ENCODE measurements around the gene MYO7B. TPM values are rescaled to one million over a fixed set of nuclear protein-coding genes. Genes with fewer than 3 reads are reported as not detected.

Gene MYO7B
- total RNA-seq, 1 donor from 2014 or later, result 0.28 TPM

- Mint-ChIP-seq H3K4me3 (no peak overlapping the region), H3K36me3 (ENCODE audit: low read depth) (no peaks in the 10 kb centered on the region), H3K4me1 (peaks cover 13% of the 10 kb centered on the region), H3K27ac (ENCODE audit: unreplicated experiment) (no peak overlapping the region), H3K9me3 (no peaks in the 10 kb centered on the region), H3K27me3 (ENCODE audit: low read depth) (no peaks in the 10 kb centered on the region)
- TF ChIP-seq, protein P1, sequence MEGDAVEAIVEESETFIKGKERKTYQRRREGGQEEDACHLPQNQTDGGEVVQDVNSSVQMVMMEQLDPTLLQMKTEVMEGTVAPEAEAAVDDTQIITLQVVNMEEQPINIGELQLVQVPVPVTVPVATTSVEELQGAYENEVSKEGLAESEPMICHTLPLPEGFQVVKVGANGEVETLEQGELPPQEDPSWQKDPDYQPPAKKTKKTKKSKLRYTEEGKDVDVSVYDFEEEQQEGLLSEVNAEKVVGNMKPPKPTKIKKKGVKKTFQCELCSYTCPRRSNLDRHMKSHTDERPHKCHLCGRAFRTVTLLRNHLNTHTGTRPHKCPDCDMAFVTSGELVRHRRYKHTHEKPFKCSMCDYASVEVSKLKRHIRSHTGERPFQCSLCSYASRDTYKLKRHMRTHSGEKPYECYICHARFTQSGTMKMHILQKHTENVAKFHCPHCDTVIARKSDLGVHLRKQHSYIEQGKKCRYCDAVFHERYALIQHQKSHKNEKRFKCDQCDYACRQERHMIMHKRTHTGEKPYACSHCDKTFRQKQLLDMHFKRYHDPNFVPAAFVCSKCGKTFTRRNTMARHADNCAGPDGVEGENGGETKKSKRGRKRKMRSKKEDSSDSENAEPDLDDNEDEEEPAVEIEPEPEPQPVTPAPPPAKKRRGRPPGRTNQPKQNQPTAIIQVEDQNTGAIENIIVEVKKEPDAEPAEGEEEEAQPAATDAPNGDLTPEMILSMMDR (conservative IDR thresholded peaks at IDR 0.05), result no peak
- DNase-seq (ENCODE audit: low read depth, low spot score), result no peak
Observed at GRCh38 chr2:127510073-127510472, 25.4 kb upstream of the MYO7B start.

DNA sequence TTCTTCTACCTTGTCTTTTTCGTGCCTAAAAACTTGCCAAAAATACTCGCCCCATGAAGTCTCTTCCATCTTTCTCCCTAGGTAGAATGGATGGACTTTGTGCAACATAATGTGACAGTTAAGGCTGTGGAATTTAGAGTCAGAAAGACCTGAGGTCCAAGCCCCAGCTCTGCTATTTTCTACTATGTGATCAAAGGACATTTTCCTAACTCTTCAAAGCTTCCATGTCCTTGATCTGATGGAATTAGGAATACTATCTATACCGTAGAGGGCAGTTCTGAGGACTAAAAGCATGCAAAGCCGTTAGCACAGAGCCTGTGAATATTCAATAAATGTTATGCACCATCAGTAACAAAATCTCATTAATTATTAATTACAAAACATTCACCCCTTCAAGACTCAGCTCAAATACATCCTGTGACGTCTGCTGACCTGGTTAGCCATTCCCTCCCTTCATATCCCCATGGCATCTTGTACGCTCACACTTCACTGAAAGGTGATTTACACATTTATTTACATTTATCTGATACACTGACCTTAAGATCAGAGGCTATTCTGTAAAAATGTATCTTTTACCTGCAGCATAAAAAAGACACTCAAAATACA lies 24.3 kb upstream of the MYO7B start:
- H3K4me1 Mint-ChIP-seq, result peaks cover 23% of the 10 kb centered on the region
- no peaks in the 10 kb centered on the region for H3K27me3 Mint-ChIP-seq (ENCODE audit: low read depth)
- peaks cover 2% of the 10 kb centered on the region for H3K36me3 Mint-ChIP-seq (ENCODE audit: low read depth)
- H3K27ac Mint-ChIP-seq (ENCODE audit: unreplicated experiment), result no peak overlapping the region
- no peak for DNase-seq (ENCODE audit: low read depth, low spot score)
- TF ChIP-seq, protein P1 (conservative IDR thresholded peaks at IDR 0.05), result no peak
- no peaks in the 10 kb centered on the region for H3K9me3 Mint-ChIP-seq
- no peak overlapping the region for H3K4me3 Mint-ChIP-seq

DNA sequence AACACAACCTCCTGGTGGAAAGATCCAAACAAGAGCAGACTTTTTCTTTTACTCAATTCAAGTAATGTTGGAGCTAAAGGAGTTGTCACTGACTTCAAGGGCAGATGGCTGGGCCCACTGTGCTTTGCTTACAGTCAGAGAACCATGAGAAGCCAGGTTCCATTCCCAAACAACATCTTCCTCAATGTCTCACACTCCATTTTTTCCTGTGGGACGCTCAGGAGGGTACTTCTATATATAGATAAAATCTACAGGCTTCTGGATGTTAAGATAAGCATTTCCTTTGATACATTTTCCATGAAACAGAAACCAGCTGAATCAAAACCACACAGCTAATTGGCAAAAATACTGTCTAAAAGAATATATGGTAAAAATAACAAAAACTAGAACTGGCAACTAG lies 23.6 kb upstream of the MYO7B start:
- TF ChIP-seq, protein P1 (conservative IDR thresholded peaks at IDR 0.05), result no peak
- Mint-ChIP-seq H3K4me1 (peaks cover 27% of the 10 kb centered on the region), H3K9me3 (no peaks in the 10 kb centered on the region), H3K27ac (ENCODE audit: unreplicated experiment) (no peak overlapping the region), H3K27me3 (ENCODE audit: low read depth) (no peaks in the 10 kb centered on the region), H3K4me3 (no peak overlapping the region), H3K36me3 (ENCODE audit: low read depth) (peaks cover 2% of the 10 kb centered on the region)
- no peak for DNase-seq (ENCODE audit: low read depth, low spot score)

DNA sequence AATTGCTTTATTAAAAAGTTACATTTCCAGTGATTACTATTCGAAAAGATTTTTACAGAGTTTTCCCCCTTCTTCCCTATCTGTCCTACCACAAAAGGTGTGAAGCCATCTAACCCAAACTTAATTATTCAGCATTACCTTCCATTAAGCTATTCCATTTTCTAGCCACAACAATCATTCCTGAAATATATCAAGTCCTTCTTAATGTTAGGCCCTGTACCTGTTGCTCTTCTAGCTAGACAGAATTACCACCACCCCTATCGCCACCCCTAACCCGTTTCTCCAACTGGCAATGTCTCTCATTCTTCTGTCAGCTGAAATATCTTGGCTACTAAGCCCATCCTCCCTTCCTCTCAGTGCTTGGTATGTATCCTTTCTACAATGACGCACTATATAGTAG lies 23.1 kb upstream of the MYO7B start:
- Mint-ChIP-seq H3K4me3 (no peak overlapping the region), H3K27me3 (ENCODE audit: low read depth) (no peaks in the 10 kb centered on the region), H3K9me3 (no peaks in the 10 kb centered on the region), H3K27ac (ENCODE audit: unreplicated experiment) (no peak overlapping the region), H3K36me3 (ENCODE audit: low read depth) (peaks cover 7% of the 10 kb centered on the region), H3K4me1 (peaks cover 31% of the 10 kb centered on the region)
- TF ChIP-seq, protein P1 (conservative IDR thresholded peaks at IDR 0.05), result no peak
- DNase-seq (ENCODE audit: low read depth, low spot score), result no peak

GRCh38 chr2:127514076-127514475 lies 21.4 kb upstream of the MYO7B start:
- no peak overlapping the region for H3K4me3 Mint-ChIP-seq
- no peak for DNase-seq (ENCODE audit: low read depth, low spot score)
- no peak overlapping the region for H3K27ac Mint-ChIP-seq (ENCODE audit: unreplicated experiment)
- peaks cover 13% of the 10 kb centered on the region for H3K36me3 Mint-ChIP-seq (ENCODE audit: low read depth)
- H3K9me3 Mint-ChIP-seq, result no peaks in the 10 kb centered on the region
- no peaks in the 10 kb centered on the region for H3K27me3 Mint-ChIP-seq (ENCODE audit: low read depth)
- TF ChIP-seq, protein P1 (conservative IDR thresholded peaks at IDR 0.05), result no peak
- peaks cover 21% of the 10 kb centered on the region for H3K4me1 Mint-ChIP-seq
